Measurements from ENCODE around the gene GPBP1L1.

DNA sequence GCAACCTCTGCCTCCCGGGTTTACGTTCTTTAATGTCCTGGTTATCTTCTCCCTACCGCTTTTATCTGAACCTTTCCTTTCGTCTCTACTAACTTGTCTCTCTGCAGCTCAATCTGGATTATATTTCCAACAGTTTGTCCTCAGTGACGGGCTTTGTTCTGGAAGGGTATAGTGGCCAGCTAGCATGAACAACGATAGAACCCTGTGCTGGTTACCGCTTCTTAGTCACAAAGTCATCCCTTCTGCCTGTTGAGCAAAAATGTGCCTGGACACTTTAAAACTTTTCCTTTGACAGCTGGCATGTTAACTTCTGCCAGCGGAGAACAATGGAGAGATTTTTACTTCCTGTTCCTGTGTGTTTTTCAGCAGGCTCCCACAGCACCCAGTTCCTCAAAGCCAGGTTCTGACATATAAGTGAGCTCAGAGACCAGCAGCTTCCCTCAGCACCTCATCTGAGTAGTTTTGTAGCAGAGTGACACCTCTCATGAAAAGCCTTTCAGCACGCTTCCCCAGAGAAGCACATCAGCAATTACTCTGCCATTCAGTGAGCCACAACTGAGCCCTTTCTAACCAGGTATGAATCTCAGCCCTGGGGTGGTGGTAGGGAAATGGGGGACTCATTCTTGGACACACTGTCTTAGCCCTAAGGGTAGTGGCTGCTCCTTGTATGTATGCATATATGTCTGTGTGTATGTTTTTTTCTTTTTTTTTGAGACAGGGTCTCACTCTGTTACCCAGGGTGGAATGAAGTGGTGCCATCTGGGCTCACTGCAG, 38.9 kb downstream of the GPBP1L1 start:
- TF ChIP-seq, protein P1, sequence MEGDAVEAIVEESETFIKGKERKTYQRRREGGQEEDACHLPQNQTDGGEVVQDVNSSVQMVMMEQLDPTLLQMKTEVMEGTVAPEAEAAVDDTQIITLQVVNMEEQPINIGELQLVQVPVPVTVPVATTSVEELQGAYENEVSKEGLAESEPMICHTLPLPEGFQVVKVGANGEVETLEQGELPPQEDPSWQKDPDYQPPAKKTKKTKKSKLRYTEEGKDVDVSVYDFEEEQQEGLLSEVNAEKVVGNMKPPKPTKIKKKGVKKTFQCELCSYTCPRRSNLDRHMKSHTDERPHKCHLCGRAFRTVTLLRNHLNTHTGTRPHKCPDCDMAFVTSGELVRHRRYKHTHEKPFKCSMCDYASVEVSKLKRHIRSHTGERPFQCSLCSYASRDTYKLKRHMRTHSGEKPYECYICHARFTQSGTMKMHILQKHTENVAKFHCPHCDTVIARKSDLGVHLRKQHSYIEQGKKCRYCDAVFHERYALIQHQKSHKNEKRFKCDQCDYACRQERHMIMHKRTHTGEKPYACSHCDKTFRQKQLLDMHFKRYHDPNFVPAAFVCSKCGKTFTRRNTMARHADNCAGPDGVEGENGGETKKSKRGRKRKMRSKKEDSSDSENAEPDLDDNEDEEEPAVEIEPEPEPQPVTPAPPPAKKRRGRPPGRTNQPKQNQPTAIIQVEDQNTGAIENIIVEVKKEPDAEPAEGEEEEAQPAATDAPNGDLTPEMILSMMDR (IDR thresholded peaks at IDR 0.05; ENCODE audit: low read depth, low read length, poor library complexity, severe bottlenecking) = no peak
- TF ChIP-seq EZH2phosphoT487 (IDR thresholded peaks at IDR 0.05; ENCODE audit: borderline replicate concordance, low read length) = no peak

Measured in DOHH2 (cell line).